Fibroblast of peridontal ligament (primary cell): Measurements from ENCODE around the gene TYROBP.
"Not testable (repeated sequence)": the region's sequence is repeated elsewhere in the genome, so short reads cannot be mapped to it uniquely, and the experiment has no call there.

Experiments
- DNase-seq: peaks from one replicate; pipeline ENCODE4 v3.0.0-alpha.2; 2010; ENCODE audit errors: extremely low read depth

The TYROBP gene

DNA sequence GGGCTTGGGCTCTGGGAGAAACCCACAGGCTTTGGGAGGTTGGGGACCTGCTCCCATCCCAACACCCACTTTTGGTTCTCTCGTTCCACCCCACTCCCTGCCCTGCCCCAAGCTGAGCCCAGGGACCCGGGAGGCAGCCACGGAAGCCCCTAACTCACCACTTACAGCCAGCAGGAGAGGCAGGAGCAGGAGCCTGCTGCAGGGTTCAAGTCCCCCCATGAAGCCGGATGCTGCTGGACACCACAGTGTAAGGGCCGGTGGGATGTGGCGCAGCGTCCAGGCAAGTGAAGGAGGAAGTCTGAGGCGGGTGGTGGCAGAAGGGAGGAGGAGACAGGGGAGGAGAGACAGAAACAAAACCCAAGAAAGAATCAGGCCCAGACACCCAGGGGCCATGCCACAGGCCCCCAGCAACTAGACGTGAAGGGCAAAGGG, at the start of gene TYROBP:
Gene TYROBP (minus strand): TSS at position 286 of the 432 bp plus-strand sequence. CDS start 67 bp downstream, at position 219.
- no peak for DNase-seq

DNA sequence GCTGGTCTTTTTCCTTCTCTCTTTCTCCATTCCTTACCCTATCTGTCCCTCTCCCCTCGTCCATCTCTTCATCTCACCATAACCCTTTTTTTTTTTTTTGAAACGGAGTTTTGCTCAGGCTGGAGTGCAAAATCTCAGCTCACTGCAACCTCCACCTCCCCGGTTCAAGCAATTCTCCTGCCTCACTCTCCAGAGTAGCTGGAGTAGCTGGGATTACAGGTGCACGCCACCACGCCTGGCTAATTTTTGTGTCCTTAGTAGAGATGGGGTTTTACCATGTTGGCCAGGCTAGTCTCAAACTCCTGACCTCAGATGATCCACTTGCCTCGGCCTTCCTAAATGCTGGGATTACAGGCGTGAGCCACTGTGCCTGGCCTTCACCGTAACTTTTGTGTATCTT, 49.3 kb upstream of the TYROBP start:
- DNase-seq, result not testable (repeated sequence)

DNA sequence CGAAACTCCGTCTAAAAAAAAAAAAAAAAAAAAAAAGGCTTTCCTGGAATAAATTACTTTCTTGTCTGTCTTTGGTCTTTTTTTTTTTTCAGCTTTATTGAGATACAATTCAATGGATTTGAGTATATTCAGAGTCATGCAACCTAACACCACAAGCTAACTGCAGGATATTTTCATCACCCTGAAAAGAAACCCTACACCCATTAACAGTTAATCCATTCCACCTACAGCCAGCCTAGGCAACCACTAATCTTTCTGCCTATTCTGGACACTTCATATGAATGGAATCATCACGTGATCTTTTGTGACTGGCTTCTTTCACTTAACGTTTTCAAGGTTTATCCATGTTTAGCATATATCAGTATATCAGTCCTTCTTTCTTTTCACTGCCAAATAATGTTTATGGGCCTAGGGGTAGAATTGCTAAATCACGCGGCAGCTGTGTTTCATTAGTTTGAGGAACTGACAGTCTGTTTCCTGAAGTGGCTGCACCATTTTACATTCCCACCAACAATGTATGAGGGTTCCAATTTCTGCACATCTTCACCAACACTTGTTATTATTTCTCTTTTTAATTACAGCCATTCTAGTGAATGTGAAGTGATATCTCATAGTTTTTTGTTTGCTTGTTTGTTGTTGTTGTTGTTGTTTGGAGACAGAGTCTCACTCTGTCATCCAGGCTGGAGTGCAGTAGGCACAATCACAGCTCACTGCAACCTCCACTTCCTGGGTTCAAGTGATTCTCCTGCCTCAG, 48.0 kb upstream of the TYROBP start:
- no peak for DNase-seq

DNA sequence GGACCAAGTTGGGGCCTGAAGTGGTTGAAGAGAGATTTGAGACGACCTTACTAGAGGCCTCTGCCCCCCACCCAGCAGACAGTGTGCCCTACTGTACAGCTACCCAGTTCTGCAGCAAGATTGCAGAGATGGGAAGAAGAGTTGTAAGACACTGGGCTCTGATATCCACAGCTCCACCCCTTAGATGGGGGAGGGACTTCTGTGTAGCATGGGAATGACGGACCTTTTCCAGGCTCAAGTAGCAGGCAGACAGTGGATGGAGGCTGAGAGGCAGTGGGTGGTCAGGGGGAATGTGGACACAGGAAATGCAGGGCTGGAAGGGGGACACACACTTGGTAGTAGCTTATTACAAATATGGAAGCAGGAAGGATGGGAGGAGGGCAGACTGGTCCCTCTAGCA, 41.0 kb upstream of the TYROBP start:
- no peak for DNase-seq

DNA sequence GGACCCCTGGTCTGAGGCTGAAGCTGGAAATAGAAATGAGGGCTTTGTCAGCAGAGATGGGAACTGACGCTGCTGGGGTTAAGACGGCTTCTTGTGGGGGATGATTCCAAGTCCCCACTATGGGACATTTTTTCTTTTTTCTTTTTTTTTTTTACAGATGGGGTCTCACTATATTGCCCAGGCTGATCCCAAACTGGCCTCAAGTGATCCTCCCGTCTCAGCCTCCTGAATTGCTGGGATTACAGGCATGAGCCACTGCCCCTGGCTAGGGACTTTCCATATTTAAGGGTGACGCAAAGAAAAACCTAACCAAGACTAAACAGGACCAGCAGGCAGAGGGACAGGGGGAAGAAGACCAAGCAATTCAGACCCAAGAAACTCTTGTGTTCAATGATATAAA, 38.1 kb upstream of the TYROBP start:
- no peak for DNase-seq

DNA sequence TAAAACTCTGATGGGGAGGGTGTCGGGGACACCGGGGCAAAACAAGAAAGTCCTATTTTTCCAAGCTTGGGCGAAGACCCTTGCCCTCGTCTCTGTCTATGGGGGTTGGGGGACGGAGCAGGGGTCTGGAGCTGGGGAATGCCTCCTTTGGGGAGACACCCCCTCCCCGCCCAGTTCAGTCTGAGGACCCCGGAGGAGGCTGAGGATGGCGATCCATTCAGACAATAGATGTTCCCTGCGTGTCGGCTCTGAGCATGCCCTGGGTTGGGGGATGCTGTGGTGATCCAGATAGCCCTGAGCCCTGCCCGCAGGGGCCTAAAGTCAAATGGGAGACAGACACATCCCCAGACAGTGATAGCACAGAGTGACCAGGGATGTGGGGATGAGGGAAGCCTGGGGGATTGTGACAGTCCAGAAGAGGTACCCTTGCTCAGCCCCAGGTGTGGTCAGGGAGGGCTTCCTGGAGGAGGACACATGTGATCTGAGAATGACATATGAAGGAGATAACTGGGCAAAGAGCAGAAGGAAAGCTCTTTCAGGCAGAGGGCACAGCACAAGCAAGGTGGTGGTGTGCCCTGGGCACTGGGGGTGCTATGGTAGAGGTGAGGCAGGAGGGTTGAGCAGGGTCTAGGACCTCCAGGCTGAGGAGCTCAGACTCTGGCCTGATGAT, 37.2 kb upstream of the TYROBP start:
- no peak for DNase-seq

DNA sequence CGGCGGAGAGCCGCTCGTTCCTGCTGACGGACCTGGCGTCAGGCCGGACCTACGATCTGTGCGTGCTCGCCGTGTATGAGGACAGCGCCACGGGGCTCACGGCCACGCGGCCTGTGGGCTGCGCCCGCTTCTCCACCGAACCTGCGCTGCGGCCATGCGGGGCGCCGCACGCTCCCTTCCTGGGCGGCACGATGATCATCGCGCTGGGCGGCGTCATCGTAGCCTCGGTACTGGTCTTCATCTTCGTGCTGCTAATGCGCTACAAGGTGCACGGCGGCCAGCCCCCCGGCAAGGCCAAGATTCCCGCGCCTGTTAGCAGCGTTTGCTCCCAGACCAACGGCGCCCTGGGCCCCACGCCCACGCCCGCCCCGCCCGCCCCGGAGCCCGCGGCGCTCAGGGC, 36.5 kb upstream of the TYROBP start:
- no peak for DNase-seq

DNA sequence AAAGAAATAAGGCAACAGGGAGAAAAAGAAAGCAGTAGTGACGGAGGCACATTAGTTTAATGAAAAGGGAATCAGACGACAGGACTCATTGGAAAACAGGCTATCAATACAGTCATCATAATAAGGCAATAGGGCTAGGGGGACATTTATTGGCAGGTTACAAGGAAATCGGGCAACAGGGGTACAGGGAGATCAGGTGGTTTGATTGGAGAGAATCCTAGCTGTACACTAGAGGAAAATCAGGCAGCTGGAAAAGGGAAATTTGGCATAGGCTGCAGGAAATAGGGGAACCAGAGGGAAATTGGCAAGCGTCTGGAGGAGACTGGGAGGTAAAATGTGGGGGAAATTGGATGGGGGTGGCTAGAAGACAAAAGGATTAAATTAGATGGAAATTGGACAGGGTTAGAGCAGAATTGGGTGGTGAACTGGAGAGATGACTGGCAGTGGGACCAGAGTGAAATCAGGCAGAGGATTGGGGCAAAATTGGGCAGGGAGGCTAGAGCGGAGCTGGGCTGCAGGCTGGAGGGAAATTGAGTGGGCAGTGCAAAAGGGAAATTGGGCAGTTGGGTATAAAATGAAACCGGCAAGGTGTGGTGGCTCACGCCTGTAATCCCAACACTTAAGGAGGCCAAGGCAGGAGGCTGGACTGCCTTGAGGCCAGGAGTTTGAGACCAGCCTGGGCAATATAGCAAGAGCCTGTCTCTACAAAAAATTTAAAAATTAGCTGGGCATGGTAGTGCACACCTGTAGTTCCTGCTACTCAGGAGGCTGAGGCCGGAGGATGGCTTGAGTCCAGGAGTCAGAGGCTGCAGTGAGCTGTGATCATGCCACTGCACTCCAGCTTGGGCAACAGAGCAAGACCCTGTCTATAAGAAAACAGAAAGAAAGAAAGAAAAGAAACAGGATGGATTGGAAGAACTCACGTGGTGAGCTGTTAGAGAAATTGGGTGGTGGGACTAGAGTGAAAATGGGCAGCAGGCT, 35.5 kb upstream of the TYROBP start:
- no peak for DNase-seq

DNA sequence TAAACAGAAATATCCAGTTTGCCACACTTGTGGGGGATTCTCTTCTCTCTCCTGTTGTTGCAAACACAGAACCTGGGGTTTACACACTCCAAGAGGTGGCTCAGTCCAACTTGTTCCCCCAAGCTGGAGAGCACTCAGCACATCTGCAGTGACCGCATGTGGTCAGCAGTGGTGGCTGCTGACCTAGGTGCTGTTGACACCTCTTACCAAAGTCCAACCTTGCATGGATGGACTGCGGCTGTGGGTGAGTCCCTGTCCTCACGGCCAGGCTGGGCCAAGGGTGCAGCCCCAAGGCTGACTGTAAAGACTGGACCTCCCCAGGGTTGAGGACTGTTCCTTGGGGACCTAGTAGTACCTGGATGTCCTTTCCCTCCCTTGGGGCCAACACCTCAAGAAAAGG, 34.1 kb upstream of the TYROBP start:
- no peak for DNase-seq

DNA sequence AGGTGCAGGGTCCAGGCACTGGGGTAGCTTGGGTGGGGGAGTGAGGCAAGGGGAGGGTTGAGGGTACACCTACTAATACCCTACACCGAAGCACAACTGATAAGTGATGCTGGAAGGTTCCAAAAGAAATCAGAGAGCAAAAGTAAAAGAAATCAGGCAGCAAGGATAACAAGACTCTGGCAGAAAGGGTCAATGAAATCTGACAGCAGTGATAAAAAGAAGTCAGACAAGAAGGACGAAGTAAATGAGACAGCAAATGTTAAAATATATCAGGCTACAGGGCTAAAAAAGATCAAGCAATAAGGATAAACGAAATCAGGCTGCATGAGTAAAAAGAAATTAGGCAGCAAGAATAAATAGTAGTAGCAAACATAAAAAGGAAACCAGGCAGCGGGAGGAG, 32.7 kb upstream of the TYROBP start:
- no peak for DNase-seq

DNA sequence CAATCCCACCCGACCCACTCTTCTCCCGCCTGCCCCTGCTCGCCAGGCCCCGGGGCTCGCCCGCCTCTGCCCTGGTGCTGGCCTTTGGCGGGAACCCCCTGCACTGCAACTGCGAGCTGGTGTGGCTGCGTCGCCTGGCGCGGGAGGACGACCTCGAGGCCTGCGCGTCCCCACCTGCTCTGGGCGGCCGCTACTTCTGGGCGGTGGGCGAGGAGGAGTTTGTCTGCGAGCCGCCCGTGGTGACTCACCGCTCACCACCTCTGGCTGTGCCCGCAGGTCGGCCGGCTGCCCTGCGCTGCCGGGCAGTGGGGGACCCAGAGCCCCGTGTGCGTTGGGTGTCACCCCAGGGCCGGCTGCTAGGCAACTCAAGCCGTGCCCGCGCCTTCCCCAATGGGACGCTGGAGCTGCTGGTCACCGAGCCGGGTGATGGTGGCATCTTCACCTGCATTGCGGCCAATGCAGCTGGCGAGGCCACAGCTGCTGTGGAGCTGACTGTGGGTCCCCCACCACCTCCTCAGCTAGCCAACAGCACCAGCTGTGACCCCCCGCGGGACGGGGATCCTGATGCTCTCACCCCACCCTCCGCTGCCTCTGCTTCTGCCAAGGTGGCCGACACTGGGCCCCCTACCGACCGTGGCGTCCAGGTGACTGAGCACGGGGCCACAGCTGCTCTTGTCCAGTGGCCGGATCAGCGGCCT, 32.1 kb upstream of the TYROBP start:
- no peak for DNase-seq

DNA sequence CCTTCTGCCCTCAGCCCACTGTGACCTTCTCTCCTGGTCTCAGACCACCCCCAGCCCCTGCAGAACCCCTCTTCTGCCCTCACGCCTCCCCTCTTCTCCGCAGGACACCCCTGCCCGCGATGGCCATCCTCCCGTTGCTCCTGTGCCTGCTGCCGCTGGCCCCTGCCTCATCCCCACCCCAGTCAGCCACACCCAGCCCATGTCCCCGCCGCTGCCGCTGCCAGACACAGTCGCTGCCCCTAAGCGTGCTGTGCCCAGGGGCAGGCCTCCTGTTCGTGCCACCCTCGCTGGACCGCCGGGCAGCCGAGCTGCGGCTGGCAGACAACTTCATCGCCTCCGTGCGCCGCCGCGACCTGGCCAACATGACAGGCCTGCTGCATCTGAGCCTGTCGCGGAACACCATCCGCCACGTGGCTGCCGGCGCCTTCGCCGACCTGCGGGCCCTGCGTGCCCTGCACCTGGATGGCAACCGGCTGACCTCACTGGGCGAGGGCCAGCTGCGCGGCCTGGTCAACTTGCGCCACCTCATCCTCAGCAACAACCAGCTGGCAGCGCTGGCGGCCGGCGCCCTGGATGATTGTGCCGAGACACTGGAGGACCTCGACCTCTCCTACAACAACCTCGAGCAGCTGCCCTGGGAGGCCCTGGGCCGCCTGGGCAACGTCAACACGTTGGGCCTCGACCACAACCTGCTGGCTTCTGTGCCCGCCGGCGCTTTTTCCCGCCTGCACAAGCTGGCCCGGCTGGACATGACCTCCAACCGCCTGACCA, 31.4 kb upstream of the TYROBP start:
- no peak for DNase-seq

DNA sequence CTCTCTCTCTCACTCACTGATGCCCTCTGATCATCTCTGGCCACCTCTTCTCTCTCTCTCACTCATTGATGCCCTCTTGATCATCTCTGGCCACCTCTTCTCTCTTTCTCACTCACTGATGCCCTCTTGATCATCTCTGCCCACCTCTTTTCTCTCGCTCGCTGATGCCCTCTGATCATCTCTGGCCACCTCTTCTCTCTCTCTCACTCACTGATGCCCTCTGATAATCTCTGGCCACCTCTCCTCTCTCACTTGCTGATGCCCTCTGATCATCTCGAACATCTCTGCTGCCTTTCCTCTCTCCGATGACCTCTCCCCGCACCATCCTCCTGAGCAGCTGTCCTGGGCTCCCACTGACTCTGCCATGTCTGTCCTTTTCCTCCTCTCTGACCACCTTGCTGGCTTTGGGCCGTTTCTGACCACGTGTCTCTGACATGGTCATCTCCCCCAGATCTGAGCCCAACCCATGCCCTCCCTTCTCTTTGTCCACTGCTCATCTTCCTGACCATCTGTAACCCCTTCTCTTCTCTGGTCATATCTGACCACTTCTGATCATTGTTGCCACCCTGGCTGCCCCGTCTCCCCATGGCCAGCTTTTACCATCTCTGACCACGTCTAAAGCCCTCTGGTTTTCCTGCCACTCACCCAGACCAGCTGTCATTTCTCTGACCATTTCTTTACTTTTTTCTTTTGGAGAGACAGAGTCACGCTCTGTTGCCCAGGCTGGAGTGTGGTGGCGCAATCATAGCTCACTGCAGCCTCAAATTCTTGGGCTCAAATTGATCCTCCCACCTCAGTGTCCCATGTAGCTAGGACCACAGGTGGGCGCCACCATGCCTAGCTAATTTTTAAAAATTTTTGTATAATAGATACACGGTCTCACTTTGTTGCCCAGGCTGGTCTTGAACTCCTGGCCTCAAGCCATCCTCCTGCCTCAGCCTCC, 30.5 kb upstream of the TYROBP start:
- DNase-seq, result no peak

DNA sequence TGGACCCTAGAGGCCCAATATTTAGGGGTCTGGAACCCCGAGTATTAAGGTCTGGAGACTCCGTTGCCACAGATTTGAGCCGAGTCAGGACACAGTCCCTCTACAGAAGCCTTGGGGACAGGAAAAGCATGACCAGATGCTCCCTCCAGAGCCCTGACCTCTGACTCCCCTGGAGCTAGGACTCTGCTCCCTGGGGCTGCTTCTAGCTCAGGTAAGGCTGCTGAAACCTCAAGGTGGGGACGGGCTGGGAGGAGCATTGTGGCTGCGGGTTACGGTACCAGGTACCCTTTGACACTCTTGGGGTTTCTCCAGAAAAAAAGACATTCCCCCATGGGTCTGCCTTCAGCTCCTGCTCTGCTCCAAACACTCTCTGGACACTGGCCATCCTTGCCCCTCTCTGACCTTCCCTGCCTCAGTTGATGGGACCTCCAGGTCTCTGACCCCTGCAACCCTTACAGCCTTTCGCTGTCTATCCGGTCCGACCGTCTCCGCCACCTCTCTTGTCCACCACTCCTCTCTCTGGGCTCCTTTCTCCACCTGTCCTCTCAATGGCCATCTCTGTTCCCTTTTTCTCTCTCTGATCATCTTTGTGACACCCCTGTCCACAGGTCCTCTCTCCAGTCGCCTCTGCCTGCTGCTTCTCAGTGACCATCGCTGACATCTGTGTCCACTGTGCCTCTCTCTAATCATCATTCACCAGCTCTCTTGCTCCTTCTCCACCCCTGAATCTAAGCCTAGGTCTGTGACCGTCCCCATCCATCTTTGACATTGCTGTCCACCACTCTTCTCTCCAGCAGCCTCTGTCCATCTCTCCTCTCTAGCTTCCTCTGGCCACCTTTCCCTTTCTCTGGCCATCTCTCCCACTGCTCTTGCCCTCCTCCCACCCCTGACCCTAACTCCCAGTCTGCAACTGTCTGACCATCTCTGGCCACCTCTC, 29.5 kb upstream of the TYROBP start:
- DNase-seq, result no peak

DNA sequence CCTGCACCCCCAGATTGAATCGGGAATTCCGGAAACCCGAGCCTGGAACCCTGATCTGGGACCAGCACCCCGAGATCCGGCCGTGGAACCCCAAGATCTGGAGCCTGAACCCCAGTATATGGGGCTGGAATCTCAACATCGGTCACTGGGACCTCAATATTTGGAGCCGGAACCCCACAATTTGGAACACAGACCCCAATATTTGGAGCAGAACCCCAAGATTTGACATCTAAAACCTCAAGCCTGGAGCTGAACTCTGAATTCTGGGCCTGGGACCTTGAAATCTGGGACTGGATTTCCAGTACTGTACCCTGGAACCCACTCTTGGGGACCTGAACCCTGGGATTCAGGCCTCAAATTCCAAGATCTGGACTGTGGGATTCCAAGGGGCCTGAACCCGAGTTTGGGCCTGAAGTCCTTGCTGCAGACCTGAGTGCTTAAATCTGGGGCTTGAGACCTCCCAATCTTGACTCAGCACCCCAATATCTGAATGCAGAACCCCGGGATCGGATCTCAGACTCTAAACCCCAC, 28.7 kb upstream of the TYROBP start:
- DNase-seq, result peak; percentile 5

DNA sequence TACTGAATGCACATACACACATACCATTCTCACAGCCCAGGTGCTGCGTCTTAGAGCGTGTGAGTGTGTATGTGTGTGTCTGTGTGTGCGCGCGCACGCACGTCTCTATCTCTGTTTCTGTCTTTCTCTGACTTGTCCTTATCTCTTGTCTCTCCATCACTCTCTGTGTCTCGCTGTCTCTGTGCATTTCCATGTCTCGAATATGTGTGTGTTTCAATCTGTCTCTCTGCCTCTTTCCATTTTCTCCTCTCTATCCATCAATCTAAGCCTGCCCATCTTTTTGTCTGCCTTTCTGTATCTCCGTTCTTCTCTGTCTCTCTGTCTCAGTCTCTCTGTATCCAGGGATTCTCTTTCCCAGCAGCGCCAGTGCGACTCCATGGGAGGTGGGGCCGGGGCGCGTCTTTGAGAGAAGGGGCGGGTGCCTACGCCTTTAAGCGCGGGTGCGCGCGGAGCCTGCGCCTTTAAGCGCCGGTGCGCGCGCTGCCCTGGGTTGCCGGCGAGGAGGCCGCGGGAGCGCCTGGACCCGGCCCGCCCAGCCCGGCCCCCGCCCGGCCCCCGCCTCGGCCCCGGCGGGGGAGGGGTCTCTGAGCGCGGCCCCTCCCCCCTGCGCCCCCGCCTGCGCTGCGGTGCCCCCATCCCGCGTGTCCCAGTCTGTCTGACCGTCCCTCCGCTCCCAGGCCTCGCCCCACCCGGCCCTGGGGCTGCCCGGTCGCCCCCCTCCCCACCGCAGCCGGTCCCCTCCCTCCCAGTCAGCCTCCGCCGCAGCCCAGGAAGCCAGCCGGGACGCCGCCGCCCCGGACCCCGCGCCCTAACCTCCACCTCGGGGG, 28.0 kb upstream of the TYROBP start, which contains the start of gene LRFN3:
Gene LRFN3 (plus strand): TSS at position 464 of the 827 bp plus-strand sequence. CDS start 3,052 bp downstream, outside the sequence.
- DNase-seq, result peak; percentile 50

DNA sequence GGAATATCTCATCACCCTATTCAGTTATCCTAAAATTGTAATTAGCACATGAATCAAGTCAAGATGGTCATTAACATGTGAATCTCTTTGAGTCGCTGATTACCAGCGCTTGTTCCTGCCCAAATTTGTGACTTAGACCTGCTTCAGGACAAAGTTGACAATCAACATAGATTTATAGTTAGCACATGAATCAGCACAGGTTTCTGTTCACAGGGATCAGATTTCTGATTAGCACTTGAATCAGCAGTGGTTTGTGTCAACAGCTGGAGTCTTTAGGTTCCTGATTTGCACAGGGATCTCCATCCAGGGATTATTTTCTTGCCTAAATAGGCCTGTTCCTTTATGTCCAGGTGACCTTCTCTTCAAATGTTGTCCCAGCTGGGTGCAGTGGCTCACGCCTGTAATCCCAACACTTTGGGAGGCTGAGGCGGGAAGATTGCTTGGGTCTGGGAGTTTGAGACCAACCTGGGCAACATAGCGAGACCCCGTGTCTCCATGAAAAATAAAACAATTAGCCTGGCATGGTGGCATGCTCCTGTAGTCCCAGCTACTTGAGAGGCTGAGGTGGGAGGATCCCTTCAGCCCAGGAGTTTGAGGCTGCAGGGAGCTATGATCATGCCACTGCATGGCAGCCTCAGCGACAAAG, 24.3 kb upstream of the TYROBP start:
- DNase-seq, result no peak
